SH-SY5Y (cell line): ENCODE measurements around the gene BTN1A1.

ENCODE experiments used
- GATA2 ChIP-seq: IDR thresholded peaks from 2 replicates; pipeline ENCODE4 v1.6.1; 2011; ENCODE audit warnings: mild to moderate bottlenecking, low read depth, low read length
- GATA3 ChIP-seq: IDR thresholded peaks from 2 replicates; pipeline ENCODE4 v1.6.1; 2011; ENCODE audit warnings: low read depth, mild to moderate bottlenecking, low read length, moderate library complexity

DNA sequence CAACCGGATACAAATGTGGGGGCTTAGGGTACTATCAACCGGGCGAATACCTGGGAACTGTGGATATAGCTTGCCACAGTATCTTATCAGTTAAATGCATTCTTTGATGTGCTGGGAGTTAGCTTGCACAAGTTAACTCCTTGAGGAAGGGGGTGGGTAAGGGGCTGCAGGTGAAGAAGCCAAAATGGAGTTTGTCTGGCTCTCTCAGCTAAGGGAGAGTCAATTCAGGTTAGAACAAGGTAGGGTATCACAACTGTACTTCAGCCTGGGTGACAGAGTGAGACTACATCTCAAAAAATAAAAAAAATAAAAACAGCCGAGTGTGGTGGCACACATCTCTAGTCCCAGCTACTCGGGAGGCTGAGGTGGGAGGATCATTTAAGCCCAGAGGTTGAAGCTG, 8.5 kb upstream of the BTN1A1 start:
- TF ChIP-seq GATA2, result no peak
- no peak for TF ChIP-seq GATA3
